GM21390 (cell line): ENCODE measurements around the gene OPRD1.
"Not testable (repeated sequence)": the region's sequence is repeated elsewhere in the genome, so short reads cannot be mapped to it uniquely, and the experiment has no call there.

Experiments
- ATAC-seq: cut with Tn5 transposase; IDR thresholded peaks from one replicate; pipeline ENCODE4 v1.9.1; 2021; ENCODE audit not compliant: unreplicated experiment

Gene OPRD1

GRCh38 chr1:28840928-28841544 is 29.1 kb downstream of the OPRD1 start:
- no peak for ATAC-seq

GRCh38 chr1:28845786-28846543 is 34.0 kb downstream of the OPRD1 start:
- ATAC-seq: no peak

GRCh38 chr1:28847207-28847606 is 35.2 kb downstream of the OPRD1 start:
- not testable (repeated sequence) for ATAC-seq

- no peak for ATAC-seq
Measured at GRCh38 chr1:28848416-28848815, 36.4 kb downstream of the OPRD1 start.

- no peak for ATAC-seq
Measured at GRCh38 chr1:28853093-28853742, 41.2 kb downstream of the OPRD1 start.

GRCh38 chr1:28854406-28854805 is 42.4 kb downstream of the OPRD1 start:
- not testable (repeated sequence) for ATAC-seq

- ATAC-seq: no peak
Measured at GRCh38 chr1:28855046-28855445, 43.1 kb downstream of the OPRD1 start.

GRCh38 chr1:28855469-28855951 is 43.5 kb downstream of the OPRD1 start:
- ATAC-seq: no peak

- no peak for ATAC-seq
Measured at GRCh38 chr1:28855969-28856368, 44.0 kb downstream of the OPRD1 start.

GRCh38 chr1:28860332-28861073 is 48.5 kb downstream of the OPRD1 start:
- no peak for ATAC-seq

GRCh38 chr1:28862571-28863403 is 50.8 kb downstream of the OPRD1 start:
- no peak for ATAC-seq

GRCh38 chr1:28864695-28865094 is 52.7 kb downstream of the OPRD1 start:
- no peak for ATAC-seq

- ATAC-seq: no peak
Measured at GRCh38 chr1:28865997-28866650, 54.2 kb downstream of the OPRD1 start.

GRCh38 chr1:28867850-28868249 is 55.9 kb downstream of the OPRD1 start:
- no peak for ATAC-seq

GRCh38 chr1:28869952-28870351 is 58.0 kb downstream of the OPRD1 start:
- ATAC-seq: no peak

- ATAC-seq: no peak
Measured at GRCh38 chr1:28871631-28872401, 59.8 kb downstream of the OPRD1 start.

GRCh38 chr1:28875134-28875533 is 63.2 kb downstream of the OPRD1 start:
- not testable (repeated sequence) for ATAC-seq

GRCh38 chr1:28877132-28877781 is 65.3 kb downstream of the OPRD1 start:
- ATAC-seq: no peak

- ATAC-seq: no peak
Measured at GRCh38 chr1:28878796-28879195, 66.8 kb downstream of the OPRD1 start.
